ENCODE data around the gene RSPH1.

Gene RSPH1

GRCh38 chr21:42467140-42467983, 28.7 kb downstream of the RSPH1 start:
- Histone ChIP-seq H3K9me2 (replicated peaks; ENCODE audit: low read depth, low read length) (no peaks in the 10 kb centered on the region), H3K9ac (ENCODE audit: low read depth, low read length, poor library complexity, severe bottlenecking) (peak overlapping the region; percentile 83), H3K4me1 (ENCODE audit: insufficient read depth, low read length, poor library complexity, severe bottlenecking) (peaks cover 81% of the 10 kb centered on the region), H3K4me3 (ENCODE audit: low read length, poor library complexity, severe bottlenecking) (peak overlapping the region; percentile 16), H3K27me3 (ENCODE audit: insufficient read depth, low read length, poor library complexity, severe bottlenecking) (no peaks in the 10 kb centered on the region), H3K4me2 (ENCODE audit: low read depth, low read length, poor library complexity, severe bottlenecking) (peak overlapping the region; percentile 44), H3K79me2 (ENCODE audit: insufficient read depth, low read length) (no peaks in the 10 kb centered on the region), H3F3A (ENCODE audit: low read depth) (peaks cover 12% of the 10 kb centered on the region; the same call in 1 of the 2 replicates), H2AFZ (ENCODE audit: low read length) (0 out of 2 replicates have a peak overlapping the region, but pooled peaks have one; percentile 3), H4K20me1 (ENCODE audit: insufficient read depth, low read length, poor library complexity, severe bottlenecking) (no peaks in the 10 kb centered on the region), H3K36me3 (ENCODE audit: insufficient read depth, low read length) (no peaks in the 10 kb centered on the region), H3K9me3 (ENCODE audit: insufficient read depth, low read depth, low read length) (no peaks in the 10 kb centered on the region)
- TF ChIP-seq EZH2phosphoT487 (IDR thresholded peaks at IDR 0.05; ENCODE audit: borderline replicate concordance), result no peak
- TF ChIP-seq, protein P1, sequence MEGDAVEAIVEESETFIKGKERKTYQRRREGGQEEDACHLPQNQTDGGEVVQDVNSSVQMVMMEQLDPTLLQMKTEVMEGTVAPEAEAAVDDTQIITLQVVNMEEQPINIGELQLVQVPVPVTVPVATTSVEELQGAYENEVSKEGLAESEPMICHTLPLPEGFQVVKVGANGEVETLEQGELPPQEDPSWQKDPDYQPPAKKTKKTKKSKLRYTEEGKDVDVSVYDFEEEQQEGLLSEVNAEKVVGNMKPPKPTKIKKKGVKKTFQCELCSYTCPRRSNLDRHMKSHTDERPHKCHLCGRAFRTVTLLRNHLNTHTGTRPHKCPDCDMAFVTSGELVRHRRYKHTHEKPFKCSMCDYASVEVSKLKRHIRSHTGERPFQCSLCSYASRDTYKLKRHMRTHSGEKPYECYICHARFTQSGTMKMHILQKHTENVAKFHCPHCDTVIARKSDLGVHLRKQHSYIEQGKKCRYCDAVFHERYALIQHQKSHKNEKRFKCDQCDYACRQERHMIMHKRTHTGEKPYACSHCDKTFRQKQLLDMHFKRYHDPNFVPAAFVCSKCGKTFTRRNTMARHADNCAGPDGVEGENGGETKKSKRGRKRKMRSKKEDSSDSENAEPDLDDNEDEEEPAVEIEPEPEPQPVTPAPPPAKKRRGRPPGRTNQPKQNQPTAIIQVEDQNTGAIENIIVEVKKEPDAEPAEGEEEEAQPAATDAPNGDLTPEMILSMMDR (conservative IDR thresholded peaks at IDR 0.05; ENCODE audit: low read length), result peak; percentile 66

- Histone ChIP-seq H3K9me3 (ENCODE audit: insufficient read depth, low read depth, low read length) (no peaks in the 10 kb centered on the region), H3K4me1 (ENCODE audit: insufficient read depth, low read length, poor library complexity, severe bottlenecking) (peaks cover 81% of the 10 kb centered on the region), H2AFZ (ENCODE audit: low read length) (no peak overlapping the region), H3K9me2 (replicated peaks; ENCODE audit: low read depth, low read length) (no peaks in the 10 kb centered on the region), H3K9ac (ENCODE audit: low read depth, low read length, poor library complexity, severe bottlenecking) (peak overlapping the region; percentile 83), H3K4me2 (ENCODE audit: low read depth, low read length, poor library complexity, severe bottlenecking) (peak overlapping the region; percentile 44), H3K27me3 (ENCODE audit: insufficient read depth, low read length, poor library complexity, severe bottlenecking) (no peaks in the 10 kb centered on the region), H3F3A (ENCODE audit: low read depth) (peaks cover 12% of the 10 kb centered on the region; the same call in 1 of the 2 replicates), H4K20me1 (ENCODE audit: insufficient read depth, low read length, poor library complexity, severe bottlenecking) (no peaks in the 10 kb centered on the region), H3K36me3 (ENCODE audit: insufficient read depth, low read length) (no peaks in the 10 kb centered on the region), H3K79me2 (ENCODE audit: insufficient read depth, low read length) (no peaks in the 10 kb centered on the region), H3K4me3 (ENCODE audit: low read length, poor library complexity, severe bottlenecking) (peak overlapping the region; percentile 16)
- TF ChIP-seq, protein P1 (conservative IDR thresholded peaks at IDR 0.05; ENCODE audit: low read length), result no peak
- no peak for TF ChIP-seq EZH2phosphoT487 (IDR thresholded peaks at IDR 0.05; ENCODE audit: borderline replicate concordance)
Measured at GRCh38 chr21:42466700-42467099, 29.3 kb downstream of the RSPH1 start.

GRCh38 chr21:42465803-42466127, 30.3 kb downstream of the RSPH1 start:
- peak overlapping the region; percentile 86 for H3K4me2 ChIP-seq (ENCODE audit: low read depth, low read length, poor library complexity, severe bottlenecking)
- H4K20me1 ChIP-seq (ENCODE audit: insufficient read depth, low read length, poor library complexity, severe bottlenecking), result no peaks in the 10 kb centered on the region
- no peaks in the 10 kb centered on the region for H3K9me2 ChIP-seq (replicated peaks; ENCODE audit: low read depth, low read length)
- H3K36me3 ChIP-seq (ENCODE audit: insufficient read depth, low read length), result no peaks in the 10 kb centered on the region
- peaks cover 12% of the 10 kb centered on the region; the same call in 1 of the 2 replicates for H3F3A ChIP-seq (ENCODE audit: low read depth)
- no peaks in the 10 kb centered on the region for H3K27me3 ChIP-seq (ENCODE audit: insufficient read depth, low read length, poor library complexity, severe bottlenecking)
- H3K4me3 ChIP-seq (ENCODE audit: low read length, poor library complexity, severe bottlenecking), result peak overlapping the region; percentile 68
- H3K4me1 ChIP-seq (ENCODE audit: insufficient read depth, low read length, poor library complexity, severe bottlenecking), result peaks cover 87% of the 10 kb centered on the region
- no peaks in the 10 kb centered on the region for H3K9me3 ChIP-seq (ENCODE audit: insufficient read depth, low read depth, low read length)
- H3K79me2 ChIP-seq (ENCODE audit: insufficient read depth, low read length), result no peaks in the 10 kb centered on the region
- H2AFZ ChIP-seq (ENCODE audit: low read length), result no peak overlapping the region
- H3K9ac ChIP-seq (ENCODE audit: low read depth, low read length, poor library complexity, severe bottlenecking), result peak overlapping the region; percentile 83
- TF ChIP-seq, protein P1 (conservative IDR thresholded peaks at IDR 0.05; ENCODE audit: low read length), result no peak
- TF ChIP-seq EZH2phosphoT487 (IDR thresholded peaks at IDR 0.05; ENCODE audit: borderline replicate concordance), result no peak
